CD4-positive, alpha-beta T cell treated with Interleukin-4 for 1 hour (primary cell): ENCODE measurements around the gene EVA1C.
"Not testable (repeated sequence)": the region's sequence is repeated elsewhere in the genome, so short reads cannot be mapped to it uniquely, and the experiment has no call there.

ENCODE experiments used
- DNase-seq, 2 donors: peaks; one replicate each; pipeline ENCODE4 v3.0.0-alpha.2; 2020 to 2022

EVA1C gene

DNA sequence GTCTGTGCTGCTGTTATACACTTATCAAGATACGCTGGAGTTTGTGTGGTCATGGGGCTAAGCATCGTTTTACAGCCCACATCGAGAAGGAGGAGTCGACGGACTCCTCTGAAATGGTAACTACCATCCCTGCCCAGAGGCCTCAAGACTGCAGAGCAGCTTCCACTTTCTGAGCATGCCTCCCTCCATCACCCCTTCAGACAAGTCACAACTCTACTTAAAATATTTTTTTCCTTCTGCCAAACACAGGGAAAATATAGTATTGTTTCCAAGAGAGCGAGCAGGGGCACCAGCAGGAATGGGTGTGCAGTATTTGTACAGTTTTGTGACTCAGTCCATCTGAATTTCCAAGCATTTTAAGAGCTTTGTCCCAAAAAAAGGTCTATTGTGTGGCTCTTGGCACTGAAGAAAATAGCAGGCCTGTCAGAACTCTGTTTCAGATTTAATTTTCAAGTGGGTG is 14.1 kb downstream of the EVA1C start:
- DNase-seq: no peak

DNA sequence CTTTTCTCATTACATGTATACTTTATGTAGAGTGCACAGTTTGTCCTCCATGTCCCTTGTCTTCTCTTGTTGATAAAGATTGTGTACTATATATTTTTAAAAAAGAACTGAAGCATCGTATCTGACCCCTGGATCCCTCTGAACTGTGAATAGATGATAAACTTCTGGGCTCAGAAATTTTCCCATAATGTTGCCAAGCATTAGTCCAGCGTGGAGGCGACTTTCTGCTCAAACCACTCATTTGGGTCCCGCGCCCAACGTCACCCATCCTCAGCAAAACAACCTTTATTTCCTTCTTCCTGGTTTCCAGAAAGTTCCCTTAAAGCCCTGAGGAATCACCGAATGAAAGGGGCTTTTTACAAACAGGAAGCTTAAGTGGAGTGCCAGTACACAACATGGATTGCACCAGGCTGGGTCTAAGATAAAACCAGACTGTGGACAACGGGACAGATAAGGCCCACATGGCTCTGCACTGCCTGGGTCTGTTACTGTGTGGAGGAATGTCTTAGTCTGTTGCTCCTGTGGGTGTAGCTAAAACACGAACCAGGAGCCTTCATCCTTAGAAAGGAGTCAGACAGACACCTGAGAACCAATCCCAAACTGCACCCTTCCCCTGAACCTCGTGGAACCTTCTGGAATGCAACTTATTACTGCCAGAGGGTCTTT is 15.6 kb downstream of the EVA1C start:
- DNase-seq: no peak

DNA sequence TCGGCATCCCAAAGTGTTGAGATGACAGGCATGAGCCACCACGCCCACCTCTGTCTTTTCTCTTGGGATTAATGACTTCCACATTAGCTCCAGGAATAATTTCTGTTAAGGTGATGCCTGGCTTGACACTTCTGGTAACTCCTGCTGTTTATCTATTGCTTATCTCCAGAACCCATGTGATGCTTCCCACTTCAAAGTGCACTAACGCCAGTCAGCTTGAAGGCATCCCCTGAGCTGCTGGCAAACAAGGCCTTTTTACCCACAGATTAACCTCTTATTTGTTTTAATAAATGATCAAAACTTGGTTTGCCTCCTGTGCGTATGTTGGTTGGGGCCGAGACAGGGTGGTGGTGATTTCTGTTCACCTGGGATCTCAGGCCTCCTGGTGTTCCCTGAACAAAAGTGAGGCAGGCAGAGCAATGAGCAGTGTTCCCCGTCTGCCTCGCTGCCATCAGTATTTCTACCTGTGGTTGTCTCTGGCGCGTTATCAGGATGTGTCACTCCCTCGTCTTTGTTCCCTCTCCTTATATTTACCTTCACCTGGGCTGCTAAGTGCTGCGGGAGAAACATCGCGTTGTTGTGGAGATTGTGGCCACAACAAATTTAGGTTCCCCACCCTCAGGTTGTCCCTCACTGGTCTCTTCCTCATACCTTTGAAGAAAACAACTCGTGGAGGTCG is 20.6 kb downstream of the EVA1C start:
- not testable (repeated sequence) for DNase-seq

DNA sequence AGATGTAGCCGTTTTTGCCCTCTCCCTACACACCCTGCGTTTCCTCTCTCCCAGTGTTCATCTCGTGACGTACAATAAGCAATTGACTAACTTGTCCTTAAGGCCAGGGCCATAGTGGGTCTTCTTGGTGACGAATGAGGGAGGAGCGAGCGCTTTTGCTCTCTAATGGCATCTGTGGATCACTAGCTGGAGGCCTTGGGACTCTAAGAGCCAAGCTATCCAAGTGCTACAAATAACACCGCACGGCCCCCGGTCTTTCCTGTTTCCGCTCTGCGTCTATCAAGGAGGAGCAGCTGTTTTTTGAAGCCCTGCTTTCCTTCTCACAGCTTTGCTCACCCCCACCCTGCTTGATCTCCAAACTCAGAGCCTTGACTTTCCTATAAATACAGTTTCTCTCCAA is 25.2 kb downstream of the EVA1C start:
- DNase-seq: no peak

DNA sequence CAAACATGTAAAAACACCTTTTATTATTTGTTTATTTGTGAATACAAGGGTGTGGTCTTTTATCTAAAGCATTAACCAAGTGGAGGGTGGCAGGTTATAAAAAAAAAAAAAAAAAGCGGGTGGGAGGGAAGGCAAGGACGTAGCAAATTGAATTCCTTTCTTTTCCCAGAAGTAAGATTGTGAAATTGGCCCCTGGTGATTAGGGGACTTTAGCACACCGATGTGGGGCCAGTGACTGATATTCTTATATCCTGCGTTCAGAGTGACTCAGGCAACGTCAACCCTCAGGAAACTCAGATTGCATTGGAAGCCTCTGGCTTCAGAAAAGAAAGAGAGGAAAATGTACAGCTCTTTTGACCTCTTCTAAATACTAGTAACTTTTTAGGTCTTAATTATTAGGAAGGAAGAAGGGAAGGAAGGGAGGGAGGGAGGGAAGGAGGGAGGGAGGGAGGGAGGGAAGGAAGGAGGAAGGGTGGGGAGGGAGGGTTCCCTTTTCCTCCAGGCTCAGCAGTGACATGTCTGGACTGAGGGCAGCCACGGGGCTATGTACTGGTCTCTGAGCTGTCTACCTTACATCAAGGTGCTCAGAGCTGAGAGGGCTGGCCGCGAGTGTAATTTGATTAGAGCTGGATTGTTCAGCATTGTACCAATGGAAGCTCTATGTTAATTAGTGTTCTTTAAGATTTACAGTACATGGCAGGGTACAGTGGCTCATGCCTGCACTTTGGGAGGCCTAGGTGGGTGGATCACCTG is 30.2 kb downstream of the EVA1C start:
- DNase-seq: no peak

GRCh38 chr21:32445101-32445500 is 32.6 kb downstream of the EVA1C start:
- no peak for DNase-seq

- not testable (repeated sequence) for DNase-seq
Observed at GRCh38 chr21:32446440-32446839, 33.9 kb downstream of the EVA1C start.

DNA sequence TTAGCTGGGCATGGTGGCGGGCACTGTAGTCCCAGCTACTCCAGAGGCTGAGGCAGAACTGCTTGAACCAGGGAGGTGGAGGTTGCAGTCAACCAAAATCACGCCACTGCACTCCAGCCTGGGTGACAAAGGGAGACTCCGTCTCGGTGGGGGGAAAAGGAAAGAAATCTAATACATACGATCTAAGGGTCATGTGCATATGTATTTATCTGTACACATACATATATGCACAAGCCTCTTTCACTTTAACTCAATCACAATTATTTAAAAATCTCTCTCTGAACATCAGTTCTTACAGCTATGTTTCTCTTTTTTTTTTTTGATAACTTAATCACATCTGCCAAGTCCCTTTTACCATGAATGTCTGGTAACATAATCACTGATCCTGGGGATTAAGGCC is 34.7 kb downstream of the EVA1C start:
- DNase-seq: no peak

- DNase-seq: no peak
Observed at GRCh38 chr21:32448803-32449594, 36.5 kb downstream of the EVA1C start.

GRCh38 chr21:32450881-32451701 is 38.6 kb downstream of the EVA1C start:
- not testable (repeated sequence) for DNase-seq

DNA sequence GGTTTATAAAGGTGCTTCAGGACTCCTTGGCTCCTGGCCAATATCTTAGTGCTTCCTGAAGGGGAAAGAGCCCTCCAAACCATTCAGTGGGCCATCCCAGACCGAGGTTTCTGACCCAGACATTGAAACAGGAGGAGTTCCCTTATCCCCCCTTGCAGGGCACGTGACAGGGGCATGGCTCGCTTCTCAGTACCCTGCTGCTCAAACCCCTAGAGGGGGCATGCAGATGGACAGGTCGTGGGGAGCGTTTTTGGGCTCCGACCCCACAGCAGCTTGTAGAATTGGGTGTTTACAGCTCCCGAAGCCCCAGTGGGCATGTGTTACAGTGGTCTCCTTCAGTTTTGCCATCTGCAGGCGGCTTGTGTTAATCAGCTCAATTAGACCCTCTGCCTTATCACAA is 39.7 kb downstream of the EVA1C start:
- not testable (repeated sequence) for DNase-seq

- no peak for DNase-seq
Observed at GRCh38 chr21:32452641-32453040, 40.1 kb downstream of the EVA1C start.

GRCh38 chr21:32455548-32455947 is 43.0 kb downstream of the EVA1C start:
- DNase-seq: no peak

DNA sequence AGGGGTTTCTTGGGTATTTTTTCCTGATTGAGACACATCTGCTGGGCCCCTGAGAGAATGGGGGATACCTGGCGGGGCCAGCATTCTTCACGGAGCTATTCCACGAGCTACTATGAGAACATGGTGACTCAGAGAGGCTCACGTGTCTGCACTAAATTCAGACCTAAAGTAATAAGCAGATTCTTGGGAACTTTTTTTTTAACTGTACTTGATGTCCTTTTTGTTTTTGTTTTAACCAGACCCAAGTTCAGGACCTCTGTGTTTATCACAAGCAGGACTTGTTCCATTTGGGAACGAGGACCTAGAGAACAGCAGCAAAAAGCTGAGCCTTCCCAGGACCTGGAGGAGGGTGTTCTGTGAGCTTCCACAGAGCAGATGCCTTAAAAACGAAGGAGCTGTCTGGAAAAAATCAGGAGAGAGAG is 44.0 kb downstream of the EVA1C start:
- no peak for DNase-seq

DNA sequence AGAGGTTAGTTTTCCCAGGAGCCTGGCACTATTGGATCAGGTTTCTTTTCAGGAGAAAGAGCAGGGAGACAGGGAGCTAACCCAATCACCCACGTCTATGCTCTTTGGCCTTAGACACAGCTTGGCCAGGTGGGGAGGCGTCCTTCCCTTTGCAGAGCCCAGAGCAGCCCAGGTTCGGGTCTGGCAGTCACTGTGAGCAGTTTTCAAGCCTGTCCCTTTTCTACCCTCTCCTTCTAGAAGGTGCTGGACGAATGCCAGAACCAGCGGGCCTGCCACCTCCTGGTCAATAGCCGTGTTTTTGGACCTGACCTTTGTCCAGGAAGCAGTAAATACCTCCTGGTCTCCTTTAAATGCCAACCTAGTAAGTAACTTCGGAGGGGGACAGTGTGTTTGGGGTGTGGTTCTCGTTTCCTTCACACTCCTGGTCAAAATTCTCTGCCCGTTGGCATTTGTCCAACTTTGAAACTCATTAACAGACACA is 44.9 kb downstream of the EVA1C start:
- no peak for DNase-seq

GRCh38 chr21:32457962-32458361 is 45.5 kb downstream of the EVA1C start:
- DNase-seq: no peak

DNA sequence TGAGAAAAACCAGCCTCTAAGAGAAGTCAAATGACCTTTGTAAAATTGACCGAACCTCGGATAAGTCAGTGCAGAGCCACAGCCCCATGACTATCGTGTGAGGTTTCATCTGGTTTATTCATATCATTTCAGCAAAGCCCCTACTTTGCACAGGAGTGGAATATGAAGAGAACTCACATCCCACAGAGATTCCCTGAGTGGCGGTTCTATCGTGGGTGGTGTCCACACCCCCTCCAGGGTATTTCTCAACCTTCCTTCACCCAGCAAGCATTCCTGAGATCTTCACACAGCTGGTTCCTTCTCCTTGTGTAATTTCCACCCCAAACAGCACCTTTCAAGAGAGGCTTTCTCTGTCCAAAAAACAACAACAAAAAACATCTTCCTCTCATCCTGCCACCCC is 47.5 kb downstream of the EVA1C start:
- no peak for DNase-seq

DNA sequence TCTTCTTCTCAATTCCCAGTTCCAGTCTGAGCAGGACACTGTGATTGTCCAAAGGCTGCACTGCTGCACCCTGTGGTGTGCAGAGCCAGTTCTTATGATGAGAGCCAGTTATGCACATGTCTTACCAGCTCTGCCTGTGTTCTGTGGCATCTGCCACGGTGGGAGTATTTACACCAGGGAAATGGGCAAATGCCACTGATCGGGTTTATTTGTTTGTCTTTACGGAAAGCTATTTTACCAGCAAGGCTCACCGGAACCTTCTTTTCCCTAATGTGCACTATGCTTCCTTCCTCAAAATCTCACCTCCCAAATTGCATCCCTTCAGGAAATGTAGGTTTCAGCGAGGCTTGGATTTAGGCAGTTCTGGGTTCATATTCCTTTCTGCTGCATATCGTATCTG is 49.0 kb downstream of the EVA1C start:
- DNase-seq: no peak

DNA sequence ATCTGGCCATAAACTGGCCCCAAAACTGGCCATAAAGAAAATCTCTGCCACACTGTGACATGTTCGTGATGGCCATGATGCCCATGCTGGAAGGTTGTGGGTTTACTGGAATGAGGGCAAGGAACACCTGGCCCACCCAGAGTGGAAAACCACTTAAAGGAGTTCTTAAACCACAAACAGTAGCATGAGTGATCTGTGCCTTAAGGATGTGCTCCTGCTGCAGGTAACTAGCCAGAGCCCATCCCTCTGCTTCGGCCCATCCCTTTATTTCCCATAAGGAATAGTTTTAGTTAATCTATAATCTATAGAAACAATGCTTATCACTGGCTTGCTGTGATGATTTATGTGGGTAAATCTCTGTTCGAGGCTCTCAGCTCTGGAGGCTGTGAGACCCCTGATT is 50.1 kb downstream of the EVA1C start:
- DNase-seq: not testable (repeated sequence)

DNA sequence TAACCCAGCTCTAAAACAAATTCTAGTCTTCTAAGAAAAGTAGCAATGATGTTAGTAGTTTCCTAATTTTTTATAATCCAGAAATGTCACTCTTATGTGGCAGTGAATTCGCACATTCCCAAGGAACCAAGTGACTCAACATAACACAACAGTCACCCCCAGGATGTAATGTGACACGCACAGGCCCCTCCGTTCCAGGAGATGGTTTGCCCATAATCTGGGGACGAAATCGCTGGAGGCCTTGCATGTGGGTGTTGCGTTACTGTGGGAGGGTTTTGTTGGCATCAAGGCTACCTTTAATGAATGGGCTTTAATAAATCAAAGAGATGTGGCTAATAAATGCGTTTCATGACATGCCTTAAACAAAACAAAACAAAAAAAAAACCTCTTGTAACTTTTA is 50.9 kb downstream of the EVA1C start:
- no peak for DNase-seq

GRCh38 chr21:32463889-32464300 is 51.4 kb downstream of the EVA1C start:
- no peak for DNase-seq

- DNase-seq: no peak
Observed at GRCh38 chr21:32467291-32467690, 54.8 kb downstream of the EVA1C start.
